Measurements from ENCODE around the gene TRIM13. TPM values are rescaled to one million over a fixed set of nuclear protein-coding genes. Genes with fewer than 3 reads are reported as not detected.

The TRIM13 gene
- total and polyA plus RNA-seq, 2 donors (not counting 1 experiment from before 2014, with no cell fraction given), result 28.9 to 45.9 TPM

DNA sequence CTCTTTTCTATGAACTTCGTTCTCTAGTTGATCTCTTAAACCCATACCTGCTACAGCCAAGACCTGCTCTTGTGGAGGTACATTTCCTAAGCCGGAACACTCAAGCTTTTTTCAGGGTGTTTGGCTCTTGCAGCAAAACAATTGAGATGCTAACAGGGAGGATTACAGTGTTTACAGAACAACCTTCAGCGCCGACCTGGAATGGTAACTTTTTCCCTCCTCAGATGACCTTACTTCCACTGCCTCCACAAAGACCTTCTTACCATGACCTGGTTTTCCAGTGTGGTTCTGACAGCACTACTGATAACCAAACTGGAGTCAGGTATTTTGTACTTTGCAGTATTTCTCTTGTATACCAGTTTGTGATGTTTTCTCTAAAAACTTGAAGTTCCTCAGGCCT is 18.9 kb downstream of the TRIM13 start:
- ChIA-PET CTCF (no interaction called here), POLR2A (no interaction called here)
- Histone ChIP-seq H3K4me2 (replicated peaks; ENCODE audit: low read depth, low read length, poor library complexity, severe bottlenecking) (no peak overlapping the region), H3K9me3 (ENCODE audit: control extremely low read depth in 1 of 3, control insufficient read depth in 2 of 3, insufficient read depth in 1 of 3, low read length in 2 of 3) (no peaks in the 10 kb centered on the region), H3K36me3 (replicated peaks in 1 of 2; ENCODE audit: control extremely low read depth in 1 of 2, control insufficient read depth in 1 of 2, extremely low read depth in 1 of 2, insufficient read depth in 2 of 2, low read length in 1 of 2) (peaks cover 20 to 40% of the 10 kb centered on the region in 2 experiments), H3K4me1 (ENCODE audit: control insufficient read depth in 2 of 2, insufficient read depth in 2 of 2, low read length in 2 of 2) (no peaks in the 10 kb centered on the region), H3K4me3 (ENCODE audit: control extremely low read depth in 1 of 5, extremely low read depth in 1 of 5, insufficient read depth in 1 of 5, low read depth in 2 of 5, low read length in 4 of 5) (no peak overlapping the region), H2AFZ (ENCODE audit: insufficient read depth, low read depth, low read length, poor library complexity, severe bottlenecking) (no peak overlapping the region), H3K9ac (ENCODE audit: low read length) (no peak overlapping the region), H4K20me1 (ENCODE audit: control insufficient read depth, insufficient read depth, low read length, poor library complexity, severe bottlenecking) (peaks cover 4% of the 10 kb centered on the region), H3K27ac (ENCODE audit: low read length in 2 of 2) (peak overlapping the region in 1 of 2 donors; percentile 50), H3K79me2 (ENCODE audit: control insufficient read depth, insufficient read depth, low read length) (peaks cover 10% of the 10 kb centered on the region), H3K27me3 (replicated peaks in 1 of 4; ENCODE audit: control extremely low read depth in 1 of 4, control insufficient read depth in 3 of 4, insufficient read depth in 4 of 4, low read length in 3 of 4) (no peaks in the 10 kb centered on the region)
- TF ChIP-seq EZH2 (IDR thresholded peaks at IDR 0.05; ENCODE audit: borderline replicate concordance, insufficient read depth, low read depth, low read length, poor library complexity, severe bottlenecking), result no peak
- TF ChIP-seq, protein P1, sequence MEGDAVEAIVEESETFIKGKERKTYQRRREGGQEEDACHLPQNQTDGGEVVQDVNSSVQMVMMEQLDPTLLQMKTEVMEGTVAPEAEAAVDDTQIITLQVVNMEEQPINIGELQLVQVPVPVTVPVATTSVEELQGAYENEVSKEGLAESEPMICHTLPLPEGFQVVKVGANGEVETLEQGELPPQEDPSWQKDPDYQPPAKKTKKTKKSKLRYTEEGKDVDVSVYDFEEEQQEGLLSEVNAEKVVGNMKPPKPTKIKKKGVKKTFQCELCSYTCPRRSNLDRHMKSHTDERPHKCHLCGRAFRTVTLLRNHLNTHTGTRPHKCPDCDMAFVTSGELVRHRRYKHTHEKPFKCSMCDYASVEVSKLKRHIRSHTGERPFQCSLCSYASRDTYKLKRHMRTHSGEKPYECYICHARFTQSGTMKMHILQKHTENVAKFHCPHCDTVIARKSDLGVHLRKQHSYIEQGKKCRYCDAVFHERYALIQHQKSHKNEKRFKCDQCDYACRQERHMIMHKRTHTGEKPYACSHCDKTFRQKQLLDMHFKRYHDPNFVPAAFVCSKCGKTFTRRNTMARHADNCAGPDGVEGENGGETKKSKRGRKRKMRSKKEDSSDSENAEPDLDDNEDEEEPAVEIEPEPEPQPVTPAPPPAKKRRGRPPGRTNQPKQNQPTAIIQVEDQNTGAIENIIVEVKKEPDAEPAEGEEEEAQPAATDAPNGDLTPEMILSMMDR (IDR thresholded peaks at IDR 0.05), result no peak
- Mint-ChIP-seq H3K4me3 (no peak overlapping the region), H3K4me1 (peaks cover 46% of the 10 kb centered on the region), H3K9me3 (ENCODE audit: insufficient read depth) (no peaks in the 10 kb centered on the region), H3K27ac (peak overlapping the region; percentile 42), H3K27me3 (no peaks in the 10 kb centered on the region)
- WGBS (ENCODE audit: insufficient coverage), result 100% methylated on average over 2 of the region's 4 CpGs
- DNase-seq, result no peak
- intact Hi-C loops (cut with micrococcal nuclease), result loop anchor here (2.0 kb wide), 1 partner anchor 15 kb away; no protein-coding TSS in a partner anchor
- ATAC-seq (ENCODE audit: low read depth), result no peak

DNA sequence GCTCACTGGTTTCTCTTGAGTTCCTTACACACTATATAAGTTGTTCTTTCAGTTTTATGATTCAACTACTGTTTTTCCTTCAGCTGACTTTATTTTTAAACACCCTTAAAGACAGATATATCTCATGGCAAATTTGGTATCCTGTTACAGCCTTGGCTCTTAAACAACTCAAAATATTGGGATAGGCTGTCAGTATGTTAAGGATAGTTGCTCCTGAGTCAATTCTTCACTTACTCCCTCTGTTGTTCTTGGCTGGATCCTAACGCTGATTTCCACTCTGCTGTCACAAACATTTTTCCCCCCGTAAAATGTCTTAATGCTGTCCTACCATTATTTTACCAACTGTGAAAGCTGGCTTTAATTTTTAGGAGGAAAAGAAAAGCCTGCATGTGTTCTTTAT is 19.6 kb downstream of the TRIM13 start:
- Histone ChIP-seq H3K79me2 (ENCODE audit: control insufficient read depth, insufficient read depth, low read length) (peaks cover 13% of the 10 kb centered on the region), H4K20me1 (ENCODE audit: control insufficient read depth, insufficient read depth, low read length, poor library complexity, severe bottlenecking) (peaks cover 4% of the 10 kb centered on the region), H3K27me3 (replicated peaks in 1 of 4; ENCODE audit: control extremely low read depth in 1 of 4, control insufficient read depth in 3 of 4, insufficient read depth in 4 of 4, low read length in 3 of 4) (no peaks in the 10 kb centered on the region), H3K4me2 (replicated peaks; ENCODE audit: low read depth, low read length, poor library complexity, severe bottlenecking) (no peak overlapping the region), H3K9ac (ENCODE audit: low read length) (no peak overlapping the region), H3K36me3 (replicated peaks in 1 of 2; ENCODE audit: control extremely low read depth in 1 of 2, control insufficient read depth in 1 of 2, extremely low read depth in 1 of 2, insufficient read depth in 2 of 2, low read length in 1 of 2) (peaks cover 18 to 43% of the 10 kb centered on the region in 2 experiments), H3K4me1 (ENCODE audit: control insufficient read depth in 2 of 2, insufficient read depth in 2 of 2, low read length in 2 of 2) (no peaks in the 10 kb centered on the region), H2AFZ (ENCODE audit: insufficient read depth, low read depth, low read length, poor library complexity, severe bottlenecking) (no peak overlapping the region), H3K9me3 (ENCODE audit: control extremely low read depth in 1 of 3, control insufficient read depth in 2 of 3, insufficient read depth in 1 of 3, low read length in 2 of 3) (no peaks in the 10 kb centered on the region), H3K4me3 (ENCODE audit: control extremely low read depth in 1 of 5, extremely low read depth in 1 of 5, insufficient read depth in 1 of 5, low read depth in 2 of 5, low read length in 4 of 5) (no peak overlapping the region), H3K27ac (ENCODE audit: low read length in 2 of 2) (peak overlapping the region in 1 of 2 donors; percentile 45)
- Mint-ChIP-seq H3K27ac (no peak overlapping the region), H3K4me1 (peaks cover 40% of the 10 kb centered on the region), H3K27me3 (no peaks in the 10 kb centered on the region), H3K4me3 (no peak overlapping the region), H3K9me3 (ENCODE audit: insufficient read depth) (no peaks in the 10 kb centered on the region)
- TF ChIP-seq, protein P1 (IDR thresholded peaks at IDR 0.05), result no peak
- TF ChIP-seq EZH2 (IDR thresholded peaks at IDR 0.05; ENCODE audit: borderline replicate concordance, insufficient read depth, low read depth, low read length, poor library complexity, severe bottlenecking), result no peak
- ATAC-seq (ENCODE audit: low read depth) (no peak), DNase-seq (no peak)
- no CpG with 5 or more reads among the region's 2 CpGs for WGBS (ENCODE audit: insufficient coverage)
- ChIA-PET POLR2A (no interaction called here), CTCF (no interaction called here)
- intact Hi-C loops (cut with micrococcal nuclease), result no loop called here
